T-helper 1 cell treated with Interleukin-12 subunit alpha and Interleukin-12 subunit beta and Interleukin-4 antibody, amounts not matched to agents 30 ng/mL and 1 ng/mL, for 36 hours (primary cell): Measurements from ENCODE around the gene SLC36A1. TPM values are rescaled to one million over a fixed set of nuclear protein-coding genes. Genes with fewer than 3 reads are reported as not detected.
"Not testable (repeated sequence)": the region's sequence is repeated elsewhere in the genome, so short reads cannot be mapped to it uniquely, and the experiment has no call there.

ENCODE experiments used
- intact Hi-C: fragments of 100-400 bp; cut with micrococcal nuclease; formaldehyde crosslinking; loops from one replicate; pipeline ENCODE4 v1.15.1; 2024
- total RNA-seq: library from RNA; stranded (reverse); gene quantifications from 2 replicates; pipeline ENCODE4 v1.2.3, GENCODE V29; 2022

SLC36A1 gene
- total RNA-seq: 5.9 and 6.0 TPM in 2 replicates

GRCh38 chr5:151447174-151448037 is at the start of gene SLC36A1:
Gene SLC36A1 (plus strand): TSS chr5:151447603. CDS start chr5:151458793, 11,190 bp downstream.
- intact Hi-C loops: loop anchor here (1.0 to 10.0 kb wide), 19 partner anchors 53 to 1445 kb away; partner anchors contain the start of genes ANXA6, ATOX1, CD74 and DCTN4

- intact Hi-C loops: no loop called here
Measured at GRCh38 chr5:151405334-151406160, 41.9 kb upstream of the SLC36A1 start.

- intact Hi-C loops: no loop called here
Measured at GRCh38 chr5:151406322-151406947, 41.0 kb upstream of the SLC36A1 start.

GRCh38 chr5:151408591-151409230 is 38.7 kb upstream of the SLC36A1 start:
- intact Hi-C loops: no loop called here

- intact Hi-C loops: no loop called here
Measured at GRCh38 chr5:151413800-151414199, 33.6 kb upstream of the SLC36A1 start.

GRCh38 chr5:151414536-151414935 is 32.9 kb upstream of the SLC36A1 start:
- intact Hi-C loops: no loop called here

GRCh38 chr5:151417712-151418111 is 29.7 kb upstream of the SLC36A1 start:
- intact Hi-C loops: no loop called here

- intact Hi-C loops: no loop called here
Measured at GRCh38 chr5:151420127-151420526, 27.3 kb upstream of the SLC36A1 start.

- intact Hi-C loops: no loop called here
Measured at GRCh38 chr5:151424892-151425523, 22.4 kb upstream of the SLC36A1 start.

GRCh38 chr5:151426347-151426746 is 21.1 kb upstream of the SLC36A1 start:
- intact Hi-C loops: not testable (repeated sequence)

- intact Hi-C loops: no loop called here
Measured at GRCh38 chr5:151427258-151427657, 20.1 kb upstream of the SLC36A1 start.

GRCh38 chr5:151430731-151431130 is 16.7 kb upstream of the SLC36A1 start:
- intact Hi-C loops: no loop called here

GRCh38 chr5:151431666-151432065 is 15.7 kb upstream of the SLC36A1 start:
- intact Hi-C loops: no loop called here

GRCh38 chr5:151432210-151432609 is 15.2 kb upstream of the SLC36A1 start:
- intact Hi-C loops: no loop called here

- intact Hi-C loops: no loop called here
Measured at GRCh38 chr5:151434570-151435237, 12.7 kb upstream of the SLC36A1 start.

- intact Hi-C loops: loop anchor here (2.0 to 10.0 kb wide), 10 partner anchors 236 to 1446 kb away; partner anchors contain the start of genes ANXA6, ATOX1, CD74 and DCTN4
Measured at GRCh38 chr5:151448038-151448985, 909 bp downstream of the SLC36A1 start.

GRCh38 chr5:151449297-151449696 is 1.9 kb downstream of the SLC36A1 start:
- intact Hi-C loops: loop anchor here (2.0 to 10.0 kb wide), 10 partner anchors 237 to 1447 kb away; partner anchors contain the start of genes ANXA6, ATOX1, CD74 and DCTN4

- intact Hi-C loops: loop anchor here (2.0 to 10.0 kb wide), 10 partner anchors 238 to 1448 kb away; partner anchors contain the start of genes ANXA6, ATOX1, CD74 and DCTN4
Measured at GRCh38 chr5:151449839-151450238, 2.4 kb downstream of the SLC36A1 start.

- intact Hi-C loops: no loop called here
Measured at GRCh38 chr5:151450605-151451004, 3.2 kb downstream of the SLC36A1 start.
